ENCODE measurements around the gene ORMDL1.

The ORMDL1 gene

DNA sequence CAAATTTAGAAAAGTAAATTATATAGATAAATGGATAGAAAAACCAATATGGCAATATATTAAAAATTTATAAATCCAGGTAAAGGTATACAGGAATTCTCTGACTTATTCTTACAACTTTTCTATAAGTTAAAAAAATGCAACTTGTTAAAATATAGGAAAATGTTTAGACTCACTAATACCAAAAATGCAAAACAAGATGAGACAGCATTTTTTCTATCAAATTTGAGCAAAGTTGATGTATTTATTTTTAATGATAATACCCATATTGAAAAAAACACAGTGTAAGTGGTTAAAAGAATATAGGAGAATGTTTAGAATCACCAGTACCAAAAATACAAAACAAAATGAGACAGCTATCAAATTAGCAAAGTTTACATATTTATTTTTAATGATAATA is 57.3 kb downstream of the ORMDL1 start:
- H3K27ac ChIP-seq: no peak overlapping the region
- TF ChIP-seq, protein P1, sequence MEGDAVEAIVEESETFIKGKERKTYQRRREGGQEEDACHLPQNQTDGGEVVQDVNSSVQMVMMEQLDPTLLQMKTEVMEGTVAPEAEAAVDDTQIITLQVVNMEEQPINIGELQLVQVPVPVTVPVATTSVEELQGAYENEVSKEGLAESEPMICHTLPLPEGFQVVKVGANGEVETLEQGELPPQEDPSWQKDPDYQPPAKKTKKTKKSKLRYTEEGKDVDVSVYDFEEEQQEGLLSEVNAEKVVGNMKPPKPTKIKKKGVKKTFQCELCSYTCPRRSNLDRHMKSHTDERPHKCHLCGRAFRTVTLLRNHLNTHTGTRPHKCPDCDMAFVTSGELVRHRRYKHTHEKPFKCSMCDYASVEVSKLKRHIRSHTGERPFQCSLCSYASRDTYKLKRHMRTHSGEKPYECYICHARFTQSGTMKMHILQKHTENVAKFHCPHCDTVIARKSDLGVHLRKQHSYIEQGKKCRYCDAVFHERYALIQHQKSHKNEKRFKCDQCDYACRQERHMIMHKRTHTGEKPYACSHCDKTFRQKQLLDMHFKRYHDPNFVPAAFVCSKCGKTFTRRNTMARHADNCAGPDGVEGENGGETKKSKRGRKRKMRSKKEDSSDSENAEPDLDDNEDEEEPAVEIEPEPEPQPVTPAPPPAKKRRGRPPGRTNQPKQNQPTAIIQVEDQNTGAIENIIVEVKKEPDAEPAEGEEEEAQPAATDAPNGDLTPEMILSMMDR (conservative IDR thresholded peaks at IDR 0.05): no peak

DNA sequence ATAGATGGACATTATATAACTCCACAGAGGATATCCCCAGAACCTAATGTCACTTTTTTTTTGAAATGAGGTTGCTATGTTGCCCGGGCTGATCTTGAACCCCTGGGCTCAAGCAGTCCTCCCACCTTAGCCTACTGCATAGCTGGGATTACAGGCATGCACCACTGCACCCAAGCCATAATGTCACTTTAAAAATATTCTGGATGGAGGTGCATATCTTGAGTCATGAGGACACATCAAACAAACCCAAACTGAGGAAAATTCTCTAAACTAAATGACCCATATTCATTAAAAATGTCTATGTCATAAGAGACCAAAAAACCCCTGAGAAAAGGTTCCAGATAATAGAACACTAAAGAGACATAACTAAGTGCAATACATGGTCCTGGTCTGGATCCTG is 57.9 kb downstream of the ORMDL1 start:
- TF ChIP-seq, protein P1 (conservative IDR thresholded peaks at IDR 0.05): no peak
- H3K27ac ChIP-seq: no peak overlapping the region

DNA sequence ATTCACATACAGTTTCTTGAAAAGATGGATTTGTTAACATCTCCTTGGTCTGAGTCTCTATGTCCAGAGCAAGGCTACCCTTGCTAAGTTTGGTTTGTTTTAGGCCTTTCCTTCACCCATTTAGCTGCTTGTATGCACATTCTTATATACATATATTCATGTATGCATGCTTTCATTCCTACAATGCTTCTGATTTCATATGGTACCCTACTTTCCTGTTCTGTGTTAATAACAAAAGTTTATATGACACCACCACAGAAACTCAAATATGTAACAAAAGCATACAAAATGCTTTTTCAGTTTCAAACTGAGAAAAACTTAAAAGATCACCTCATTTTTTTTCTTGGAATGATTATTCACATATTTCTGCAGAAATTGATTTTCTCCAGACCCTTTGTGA is 60.9 kb downstream of the ORMDL1 start:
- TF ChIP-seq, protein P1 (conservative IDR thresholded peaks at IDR 0.05): no peak

More for the DNA sequence above, 60.9 kb downstream of the ORMDL1 start:
- no peak overlapping the region for H3K27ac ChIP-seq

All from VCaP (cell line).